Measurements from ENCODE around the gene HSPA1L.

DNA sequence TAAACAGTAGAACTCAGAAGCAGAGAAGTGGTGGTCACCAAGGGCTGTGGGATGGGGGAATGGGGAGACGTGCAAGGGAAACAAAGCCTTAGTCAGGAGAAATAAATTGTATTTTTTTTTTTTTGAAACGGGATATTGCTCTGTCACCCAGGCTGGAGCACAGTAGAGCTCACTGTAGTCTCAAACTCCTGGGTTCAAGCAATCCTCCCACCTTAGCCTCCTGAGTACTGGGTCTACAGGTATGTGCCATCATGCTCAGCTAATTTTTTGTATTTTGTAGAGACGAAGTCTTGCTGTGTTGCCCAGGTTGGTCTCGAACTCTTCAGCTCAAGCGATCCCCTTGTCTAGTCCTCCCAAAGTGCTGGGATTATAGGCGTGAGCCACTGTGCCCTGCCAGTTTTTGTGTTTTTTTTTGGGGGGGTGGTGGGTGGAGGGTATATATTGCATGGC is 15.8 kb upstream of the HSPA1L start:
- TF ChIP-seq ETV6 (CRISPR knock-in tag; IDR thresholded peaks at IDR 0.05) = no peak
- TF ChIP-seq, protein P1, sequence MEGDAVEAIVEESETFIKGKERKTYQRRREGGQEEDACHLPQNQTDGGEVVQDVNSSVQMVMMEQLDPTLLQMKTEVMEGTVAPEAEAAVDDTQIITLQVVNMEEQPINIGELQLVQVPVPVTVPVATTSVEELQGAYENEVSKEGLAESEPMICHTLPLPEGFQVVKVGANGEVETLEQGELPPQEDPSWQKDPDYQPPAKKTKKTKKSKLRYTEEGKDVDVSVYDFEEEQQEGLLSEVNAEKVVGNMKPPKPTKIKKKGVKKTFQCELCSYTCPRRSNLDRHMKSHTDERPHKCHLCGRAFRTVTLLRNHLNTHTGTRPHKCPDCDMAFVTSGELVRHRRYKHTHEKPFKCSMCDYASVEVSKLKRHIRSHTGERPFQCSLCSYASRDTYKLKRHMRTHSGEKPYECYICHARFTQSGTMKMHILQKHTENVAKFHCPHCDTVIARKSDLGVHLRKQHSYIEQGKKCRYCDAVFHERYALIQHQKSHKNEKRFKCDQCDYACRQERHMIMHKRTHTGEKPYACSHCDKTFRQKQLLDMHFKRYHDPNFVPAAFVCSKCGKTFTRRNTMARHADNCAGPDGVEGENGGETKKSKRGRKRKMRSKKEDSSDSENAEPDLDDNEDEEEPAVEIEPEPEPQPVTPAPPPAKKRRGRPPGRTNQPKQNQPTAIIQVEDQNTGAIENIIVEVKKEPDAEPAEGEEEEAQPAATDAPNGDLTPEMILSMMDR (IDR thresholded peaks at IDR 0.05) = no peak
- no peak for TF ChIP-seq NR3C1 (CRISPR knock-in tag; conservative IDR thresholded peaks at IDR 0.05; ENCODE audit: low read depth)
- TF ChIP-seq NFE2L1 (CRISPR knock-in tag; IDR thresholded peaks at IDR 0.05) = no peak
